ENCODE measurements around the gene SEM1. TPM values are rescaled to one million over a fixed set of nuclear protein-coding genes. Genes with fewer than 3 reads are reported as not detected.

Gene SEM1
- total RNA-seq, 1 donor from 2014 or later: 35.5 TPM

- CTCF ChIA-PET: no interaction called here
Observed at GRCh38 chr7:96695581-96695980, 14.1 kb downstream of the SEM1 start.

GRCh38 chr7:96694082-96694481 lies 15.6 kb downstream of the SEM1 start:
- Mint-ChIP-seq H3K4me3 (no peak overlapping the region), H3K27me3 (no peaks in the 10 kb centered on the region), H3K9me3 (no peaks in the 10 kb centered on the region), H3K36me3 (ENCODE audit: low read depth) (peaks cover 61% of the 10 kb centered on the region), H3K4me1 (peaks cover 33% of the 10 kb centered on the region), H3K27ac (no peak overlapping the region)
- intact Hi-C loops (cut with micrococcal nuclease): no loop called here
- TF ChIP-seq CTCF (IDR thresholded peaks at IDR 0.05): no peak
- ATAC-seq (ENCODE audit: low read depth) (no peak), DNase-seq (no peak)
- CTCF ChIA-PET: no interaction called here
- POLR2A ChIA-PET: no interaction called here

More at GRCh38 chr7:96695581-96695980, 14.1 kb downstream of the SEM1 start:
- peaks cover 44% of the 10 kb centered on the region for H3K4me1 Mint-ChIP-seq
- no peak overlapping the region for H3K27ac Mint-ChIP-seq
- intact Hi-C loops (cut with micrococcal nuclease): no loop called here
- DNase-seq (no peak), ATAC-seq (ENCODE audit: low read depth) (no peak)
- H3K36me3 Mint-ChIP-seq (ENCODE audit: low read depth): peaks cover 52% of the 10 kb centered on the region
- no peaks in the 10 kb centered on the region for H3K27me3 Mint-ChIP-seq
- H3K4me3 Mint-ChIP-seq: no peak overlapping the region
- POLR2A ChIA-PET: no interaction called here
- H3K9me3 Mint-ChIP-seq: no peaks in the 10 kb centered on the region
- TF ChIP-seq CTCF (IDR thresholded peaks at IDR 0.05): no peak

GRCh38 chr7:96691702-96692101 lies 17.9 kb downstream of the SEM1 start:
- Mint-ChIP-seq H3K4me3 (no peak overlapping the region), H3K4me1 (peaks cover 19% of the 10 kb centered on the region), H3K27me3 (no peaks in the 10 kb centered on the region), H3K36me3 (ENCODE audit: low read depth) (peaks cover 60% of the 10 kb centered on the region), H3K27ac (no peak overlapping the region), H3K9me3 (no peaks in the 10 kb centered on the region)
- no peak for TF ChIP-seq CTCF (IDR thresholded peaks at IDR 0.05)
- POLR2A ChIA-PET: no interaction called here
- ATAC-seq (ENCODE audit: low read depth): no peak
- intact Hi-C loops (cut with micrococcal nuclease): no loop called here
- CTCF ChIA-PET: no interaction called here
- DNase-seq: no peak

- peaks cover 72% of the 10 kb centered on the region for H3K36me3 Mint-ChIP-seq (ENCODE audit: low read depth)
- ChIA-PET POLR2A (no interaction called here), CTCF (interaction anchor here (0.6 kb wide), 1 partner anchor 770 kb away, joined by 3 read pairs; no protein-coding TSS in a partner anchor)
- no peak overlapping the region for H3K27ac Mint-ChIP-seq
- no peak overlapping the region for H3K4me3 Mint-ChIP-seq
- no peak for TF ChIP-seq CTCF (IDR thresholded peaks at IDR 0.05)
- peaks cover 30% of the 10 kb centered on the region for H3K4me1 Mint-ChIP-seq
- H3K9me3 Mint-ChIP-seq: no peaks in the 10 kb centered on the region
- ATAC-seq (ENCODE audit: low read depth): no peak
- no peaks in the 10 kb centered on the region for H3K27me3 Mint-ChIP-seq
- DNase-seq: no peak
- intact Hi-C loops (cut with micrococcal nuclease): no loop called here
Observed at GRCh38 chr7:96689414-96689813, 20.2 kb downstream of the SEM1 start.

- Mint-ChIP-seq H3K4me1 (peaks cover 21% of the 10 kb centered on the region), H3K4me3 (no peak overlapping the region), H3K36me3 (ENCODE audit: low read depth) (peaks cover 77% of the 10 kb centered on the region), H3K27ac (no peak overlapping the region), H3K9me3 (no peaks in the 10 kb centered on the region), H3K27me3 (no peaks in the 10 kb centered on the region)
- no peak for DNase-seq
- intact Hi-C loops (cut with micrococcal nuclease): no loop called here
- POLR2A ChIA-PET: no interaction called here
- CTCF ChIA-PET: no interaction called here
- TF ChIP-seq CTCF (IDR thresholded peaks at IDR 0.05): no peak
- ATAC-seq (ENCODE audit: low read depth): no peak
Observed at GRCh38 chr7:96686305-96686704, 23.3 kb downstream of the SEM1 start.

Data from activated B cell treated with CpG ODN at 0.5 μM for 24 hours (primary cell).